OCI-LY3 (cell line): ENCODE measurements around the gene ZBTB5.

Source experiments
- H2AFZ ChIP-seq: fragments of 200-600, 300-600 bp; shearing (Covaris generic); 2 replicates; pipeline ENCODE4 v1.6.0; 2014; ENCODE audit warnings: antibody characterized with exemption, low read depth, low read length
- H3K27ac ChIP-seq: fragments of 200-600, 300-600 bp; sonication (generic); 2 replicates; pipeline ENCODE4 v1.5.1; 2014; ENCODE audit warnings: mild to moderate bottlenecking, low read length, moderate library complexity, mixed read lengths
- H3K27me3 ChIP-seq: fragments of 200-600, 300-600 bp; sonication (generic); 2 replicates; pipeline ENCODE4 v1.6.1; 2014; ENCODE audit warnings: low read depth, low read length, mixed read lengths
- H3K36me3 ChIP-seq: fragments of 200-600, 300-600 bp; sonication (generic); replicated peaks from 2 replicates; pipeline ENCODE3; 2014; ENCODE audit warnings: low read depth, low read length, mixed read lengths
- H3K4me1 ChIP-seq: fragments of 300-600, 200-600 bp; sonication (generic); 2 replicates; pipeline ENCODE4 v1.6.1; 2014; ENCODE audit warnings: low read length, mixed read lengths
- H3K4me2 ChIP-seq: fragments of 200-600, 300-600 bp; sonication (generic); 2 replicates; pipeline ENCODE4 v1.6.1; 2014; ENCODE audit warnings: low read length, mixed read lengths
- H3K4me3 ChIP-seq: fragments of 300-600, 200-600 bp; sonication (generic); 2 replicates; pipeline ENCODE4 v1.5.1; 2014; ENCODE audit warnings: antibody characterized with exemption, mild to moderate bottlenecking, low read length, moderate library complexity
- H3K79me2 ChIP-seq: fragments of 300-600, 200-600 bp; shearing (Covaris generic); 2 replicates; pipeline ENCODE4 v1.6.1; 2014; ENCODE audit warnings: mild to moderate bottlenecking, low read length, mixed read lengths
- H3K9ac ChIP-seq: fragments of 300-600, 200-600 bp; shearing (Covaris generic); 2 replicates; pipeline ENCODE4 v1.6.0; 2014; ENCODE audit warnings: mild to moderate bottlenecking, low read length, moderate library complexity
- H3K9me3 ChIP-seq: fragments of 200-600, 300-600 bp; shearing (Covaris generic); 2 replicates; pipeline ENCODE4 v1.6.1; 2014; ENCODE audit warnings: low read length, mixed read lengths; ENCODE audit not compliant: insufficient read depth
- H4K20me1 ChIP-seq: fragments of 200-600, 300-600 bp; sonication (generic); 2 replicates; pipeline ENCODE4 v1.6.1; 2016; ENCODE audit warnings: low read length, mixed read lengths; ENCODE audit not compliant: insufficient read depth
- EZH2phosphoT487 ChIP-seq: fragments of 200-600 bp; shearing (Covaris generic); IDR thresholded peaks from 2 replicates; pipeline ENCODE4 v1.6.1; 2018; ENCODE audit warnings: antibody characterized with exemption, mixed run types, low read depth
- TF ChIP-seq, protein P1 (sequence below): fragments of 200-600, 300-600 bp; sonication (generic); IDR thresholded peaks from 2 replicates; pipeline ENCODE4 v1.5.1; 2014; ENCODE audit warnings: antibody characterized with exemption, low read length, low read depth

The ZBTB5 gene

GRCh38 chr9:37453827-37454226 is 11.4 kb downstream of the ZBTB5 start:
- Histone ChIP-seq H3K36me3 (peaks cover 12% of the 10 kb centered on the region), H3K4me1 (peaks cover 11% of the 10 kb centered on the region)

GRCh38 chr9:37452611-37453010 is 12.6 kb downstream of the ZBTB5 start:
- Histone ChIP-seq H4K20me1 (peaks cover 64% of the 10 kb centered on the region), H3K9ac (no peak overlapping the region)
- TF ChIP-seq, protein P1, sequence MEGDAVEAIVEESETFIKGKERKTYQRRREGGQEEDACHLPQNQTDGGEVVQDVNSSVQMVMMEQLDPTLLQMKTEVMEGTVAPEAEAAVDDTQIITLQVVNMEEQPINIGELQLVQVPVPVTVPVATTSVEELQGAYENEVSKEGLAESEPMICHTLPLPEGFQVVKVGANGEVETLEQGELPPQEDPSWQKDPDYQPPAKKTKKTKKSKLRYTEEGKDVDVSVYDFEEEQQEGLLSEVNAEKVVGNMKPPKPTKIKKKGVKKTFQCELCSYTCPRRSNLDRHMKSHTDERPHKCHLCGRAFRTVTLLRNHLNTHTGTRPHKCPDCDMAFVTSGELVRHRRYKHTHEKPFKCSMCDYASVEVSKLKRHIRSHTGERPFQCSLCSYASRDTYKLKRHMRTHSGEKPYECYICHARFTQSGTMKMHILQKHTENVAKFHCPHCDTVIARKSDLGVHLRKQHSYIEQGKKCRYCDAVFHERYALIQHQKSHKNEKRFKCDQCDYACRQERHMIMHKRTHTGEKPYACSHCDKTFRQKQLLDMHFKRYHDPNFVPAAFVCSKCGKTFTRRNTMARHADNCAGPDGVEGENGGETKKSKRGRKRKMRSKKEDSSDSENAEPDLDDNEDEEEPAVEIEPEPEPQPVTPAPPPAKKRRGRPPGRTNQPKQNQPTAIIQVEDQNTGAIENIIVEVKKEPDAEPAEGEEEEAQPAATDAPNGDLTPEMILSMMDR = no peak
- no peak for TF ChIP-seq EZH2phosphoT487

More at GRCh38 chr9:37453827-37454226, 11.4 kb downstream of the ZBTB5 start:
- Histone ChIP-seq H2AFZ (no peak overlapping the region), H3K9me3 (no peaks in the 10 kb centered on the region), H3K27me3 (no peaks in the 10 kb centered on the region), H4K20me1 (peaks cover 76% of the 10 kb centered on the region), H3K79me2 (peaks cover 97% of the 10 kb centered on the region), H3K9ac (no peak overlapping the region), H3K4me3 (no peak overlapping the region), H3K27ac (no peak overlapping the region), H3K4me2 (no peak overlapping the region)
- TF ChIP-seq EZH2phosphoT487 = no peak
- TF ChIP-seq, protein P1 = no peak

DNA sequence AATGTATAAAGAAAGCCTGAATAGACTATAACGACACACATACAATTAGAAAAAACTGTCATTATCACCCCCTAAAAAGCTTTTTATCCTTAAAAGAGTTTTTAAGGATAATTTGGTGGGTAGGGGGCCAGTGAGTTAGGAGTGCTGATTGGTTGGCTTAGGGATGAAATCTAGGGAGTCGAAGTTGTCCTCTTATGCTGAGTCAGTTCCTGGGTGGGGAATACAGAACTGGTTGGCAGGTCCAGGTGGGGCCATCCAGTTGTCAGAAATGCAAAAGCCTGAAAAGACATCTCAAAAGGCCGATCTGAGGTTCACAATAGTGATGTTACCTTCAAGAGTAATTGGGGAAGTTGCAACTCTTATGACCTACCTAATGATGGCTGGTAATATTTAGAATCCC is 13.6 kb downstream of the ZBTB5 start:
- Histone ChIP-seq H4K20me1 (peaks cover 60% of the 10 kb centered on the region), H3K36me3 (peaks cover 10% of the 10 kb centered on the region), H3K27me3 (no peaks in the 10 kb centered on the region), H3K27ac (no peak overlapping the region), H3K9me3 (no peaks in the 10 kb centered on the region), H3K79me2 (peaks cover 91% of the 10 kb centered on the region), H2AFZ (no peak overlapping the region), H3K4me1 (peaks cover 11% of the 10 kb centered on the region), H3K9ac (no peak overlapping the region), H3K4me2 (no peak overlapping the region), H3K4me3 (no peak overlapping the region)
- TF ChIP-seq, protein P1 = no peak
- no peak for TF ChIP-seq EZH2phosphoT487

More at GRCh38 chr9:37452611-37453010, 12.6 kb downstream of the ZBTB5 start:
- no peaks in the 10 kb centered on the region for H3K27me3 ChIP-seq
- peaks cover 15% of the 10 kb centered on the region for H3K36me3 ChIP-seq
- H3K4me2 ChIP-seq = no peak overlapping the region
- H3K27ac ChIP-seq = no peak overlapping the region
- peaks cover 92% of the 10 kb centered on the region for H3K79me2 ChIP-seq
- H3K4me3 ChIP-seq = no peak overlapping the region
- H2AFZ ChIP-seq = no peak overlapping the region
- H3K9me3 ChIP-seq = no peaks in the 10 kb centered on the region
- peaks cover 11% of the 10 kb centered on the region for H3K4me1 ChIP-seq

DNA sequence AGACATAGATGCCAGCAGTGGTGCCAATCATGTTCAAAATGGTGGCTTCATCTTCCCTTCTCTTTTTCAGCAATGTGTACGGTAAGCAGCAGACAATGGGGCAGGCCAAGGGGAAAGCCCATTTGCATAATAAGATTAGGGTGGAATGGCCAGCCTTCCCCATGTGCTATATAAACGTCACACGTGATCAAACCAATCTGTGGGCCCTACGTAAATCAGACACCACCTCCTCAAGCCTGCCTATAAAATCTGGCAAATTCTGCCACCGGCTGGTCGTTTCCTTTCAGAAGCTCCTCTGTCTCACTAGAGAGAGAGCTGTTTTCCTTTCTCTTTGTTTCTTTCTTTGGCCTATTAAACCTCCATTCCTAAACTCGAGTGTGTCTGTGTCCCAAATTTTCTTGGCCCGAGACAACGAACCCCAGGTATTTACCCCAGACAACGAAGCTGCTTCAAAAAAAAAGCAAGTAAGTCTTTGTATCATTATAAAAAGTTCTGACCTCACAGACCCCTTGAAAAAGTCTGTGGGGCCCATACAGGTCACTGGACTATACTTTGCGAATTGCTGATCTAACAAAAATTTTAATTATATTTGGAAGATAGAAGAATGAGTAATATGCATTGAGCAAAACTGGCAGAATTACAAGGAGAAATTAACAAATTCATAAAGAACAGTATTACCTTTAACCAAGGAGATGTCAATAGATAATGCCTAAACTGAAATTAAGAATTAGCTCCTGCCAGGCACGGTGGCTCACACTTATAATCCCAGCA is 15.2 kb downstream of the ZBTB5 start:
- peaks cover 11% of the 10 kb centered on the region for H3K4me1 ChIP-seq
- H4K20me1 ChIP-seq = peaks cover 50% of the 10 kb centered on the region
- no peaks in the 10 kb centered on the region for H3K27me3 ChIP-seq
- peaks cover 89% of the 10 kb centered on the region for H3K79me2 ChIP-seq
- H3K4me3 ChIP-seq = peak overlapping the region; percentile 28; the same call in 1 of the 2 replicates
- H2AFZ ChIP-seq = no peak overlapping the region
- peak overlapping the region; percentile 43 for H3K27ac ChIP-seq
- peak overlapping the region; percentile 24; the same call in 1 of the 2 replicates for H3K9ac ChIP-seq
- H3K36me3 ChIP-seq = peaks cover 10% of the 10 kb centered on the region
- H3K4me2 ChIP-seq = peak overlapping the region; percentile 34; the same call in 1 of the 2 replicates
- H3K9me3 ChIP-seq = no peaks in the 10 kb centered on the region
- TF ChIP-seq, protein P1 = peak; percentile 15; the same call in 1 of the 2 replicates
- TF ChIP-seq EZH2phosphoT487 = no peak
